GM21526 (cell line): ENCODE results near the gene TBC1D9.
"Not testable (repeated sequence)": the region's sequence is repeated elsewhere in the genome, so short reads cannot be mapped to it uniquely, and the experiment has no call there.

Source experiments
- ATAC-seq: cut with Tn5 transposase; IDR thresholded peaks from one replicate; pipeline ENCODE4 v1.9.1; 2021; ENCODE audit warnings: moderate library complexity; ENCODE audit not compliant: unreplicated experiment, low FRiP score

Gene TBC1D9

DNA sequence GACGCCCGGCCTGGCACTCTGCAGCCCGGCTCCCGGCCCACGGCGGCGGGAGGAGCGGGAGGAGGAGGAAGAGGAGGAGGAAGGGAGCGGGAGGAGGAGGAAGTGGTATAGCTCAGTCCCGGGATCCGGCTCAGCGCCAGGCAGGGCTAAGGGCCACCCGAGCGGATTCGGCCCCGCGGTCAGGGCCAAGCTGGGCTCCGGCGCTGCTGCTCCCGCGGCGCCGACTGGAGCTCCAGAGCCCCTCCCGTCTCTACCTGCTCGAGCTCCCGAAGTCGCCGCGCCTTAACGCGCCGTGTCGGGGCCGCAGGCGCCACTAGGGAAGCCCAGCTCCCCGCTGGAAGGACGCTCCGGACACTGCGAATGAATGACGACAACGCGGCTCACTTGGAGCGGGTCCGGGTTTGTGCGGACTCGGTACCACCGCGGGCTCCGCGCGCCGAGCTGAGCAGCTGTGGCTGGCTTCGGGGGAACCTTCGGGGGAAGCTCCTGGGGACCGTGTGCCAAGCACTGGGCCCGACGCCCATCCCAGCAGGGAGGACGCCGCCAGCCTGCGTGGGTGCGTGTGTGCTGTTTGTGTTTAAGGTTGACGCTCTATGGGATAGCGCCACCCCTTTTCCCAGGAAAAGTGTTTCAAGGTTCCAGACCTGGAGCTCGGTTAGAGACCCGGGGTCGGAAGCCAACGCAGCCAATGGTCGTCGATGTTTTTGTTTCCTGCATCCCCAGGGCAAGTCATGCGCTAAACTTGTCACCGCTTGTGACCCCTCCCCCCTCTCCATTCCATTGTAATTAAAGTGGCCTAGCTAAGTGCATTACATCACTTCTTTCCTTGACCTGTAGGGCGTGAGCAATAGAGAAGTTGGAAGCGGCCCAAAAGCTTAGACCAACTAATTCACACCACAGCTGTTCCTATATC, at the start of gene TBC1D9:
TSS of gene TBC1D9 (minus strand) at position 67 of the 913 bp plus-strand sequence. CDS start 340 bp downstream, outside the sequence.
- peak; percentile 38 for ATAC-seq

GRCh38 chr4:140805293-140805692, 49.1 kb upstream of the TBC1D9 start:
- ATAC-seq: no peak

DNA sequence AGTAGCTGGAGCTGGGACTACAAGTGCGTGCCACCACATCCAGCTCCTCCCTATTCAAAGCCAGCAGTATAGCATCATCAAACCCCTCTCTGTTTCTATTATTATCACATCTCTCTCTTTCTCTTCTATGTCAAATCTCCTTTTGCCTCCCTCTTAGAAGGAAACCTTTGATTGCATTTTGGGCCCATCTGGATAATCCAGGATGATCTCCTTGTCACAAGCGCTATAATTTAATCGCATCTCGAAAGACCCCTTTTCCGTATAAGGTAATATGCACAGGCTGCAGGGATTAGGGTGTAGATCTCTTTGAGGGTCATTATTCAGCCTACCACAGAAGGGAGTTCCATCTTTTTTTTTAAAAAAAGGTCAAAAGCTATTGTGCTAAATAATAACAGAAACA, 46.4 kb upstream of the TBC1D9 start:
- no peak for ATAC-seq

GRCh38 chr4:140800666-140801065, 44.5 kb upstream of the TBC1D9 start:
- no peak for ATAC-seq

- no peak for ATAC-seq
Observed at GRCh38 chr4:140799686-140800225, 43.6 kb upstream of the TBC1D9 start.

DNA sequence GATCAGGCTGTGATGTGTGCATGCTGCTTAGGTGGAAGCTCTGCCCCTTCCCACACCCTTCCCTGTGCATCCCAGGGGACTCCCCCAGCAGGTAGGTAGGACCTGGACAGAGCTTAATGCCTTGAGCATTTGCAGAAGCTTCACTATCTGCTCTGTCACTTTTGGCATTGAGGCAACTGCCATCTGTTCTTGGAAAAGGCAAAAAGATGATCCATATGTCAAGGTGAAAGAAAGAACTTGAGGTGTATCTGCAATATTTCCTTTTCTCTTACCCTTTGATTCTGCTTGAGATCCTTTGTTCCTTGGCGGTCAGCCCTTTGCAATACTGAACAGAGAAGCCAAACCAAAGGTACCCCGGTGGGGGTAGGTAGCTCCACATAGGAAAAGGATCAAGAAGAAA, 37.1 kb upstream of the TBC1D9 start:
- no peak for ATAC-seq

DNA sequence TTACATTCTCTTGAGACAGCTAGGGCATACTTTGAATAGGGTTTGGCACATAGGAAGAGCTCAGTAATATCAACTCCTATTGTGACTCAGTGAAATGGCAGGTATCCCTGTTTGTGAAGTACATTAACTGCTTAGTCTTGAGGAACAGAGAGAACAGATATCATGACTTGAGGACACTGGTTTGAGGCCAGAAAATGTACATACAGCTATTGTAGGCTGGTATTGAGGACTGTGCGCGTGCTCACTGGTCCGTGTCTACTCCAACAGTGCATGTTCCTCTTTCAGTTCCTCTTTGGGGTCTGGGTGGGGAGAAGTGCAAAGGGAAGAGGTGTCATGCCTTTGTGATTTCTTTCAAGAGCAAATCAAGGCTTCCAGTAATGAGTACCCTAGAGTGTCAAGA, 34.6 kb upstream of the TBC1D9 start:
- ATAC-seq: peak; percentile 95

GRCh38 chr4:140790171-140790570, 34.0 kb upstream of the TBC1D9 start:
- ATAC-seq: peak; percentile 15

GRCh38 chr4:140789759-140790158, 33.6 kb upstream of the TBC1D9 start:
- no peak for ATAC-seq

- not testable (repeated sequence) for ATAC-seq
Observed at GRCh38 chr4:140782787-140783186, 26.6 kb upstream of the TBC1D9 start.

- ATAC-seq: no peak
Observed at GRCh38 chr4:140781596-140781995, 25.4 kb upstream of the TBC1D9 start.

DNA sequence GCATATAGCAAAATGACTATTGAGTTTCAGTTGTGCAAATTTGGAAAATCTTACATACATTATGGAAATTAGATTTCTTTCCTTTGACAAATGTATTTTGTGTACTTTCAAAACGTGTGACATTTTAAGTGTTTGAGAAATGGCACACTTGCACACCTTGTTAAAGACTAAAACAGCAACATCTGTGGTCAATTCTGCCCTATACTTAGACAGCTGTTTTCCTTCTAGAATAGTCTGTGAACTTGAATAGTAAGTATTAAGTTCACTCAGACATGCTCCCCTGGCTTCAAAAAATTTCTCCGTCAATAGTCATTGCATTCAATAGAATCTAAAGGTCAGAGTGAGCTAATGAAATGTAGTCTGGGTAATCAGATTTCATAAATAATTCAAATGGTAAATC, 21.7 kb upstream of the TBC1D9 start:
- no peak for ATAC-seq

DNA sequence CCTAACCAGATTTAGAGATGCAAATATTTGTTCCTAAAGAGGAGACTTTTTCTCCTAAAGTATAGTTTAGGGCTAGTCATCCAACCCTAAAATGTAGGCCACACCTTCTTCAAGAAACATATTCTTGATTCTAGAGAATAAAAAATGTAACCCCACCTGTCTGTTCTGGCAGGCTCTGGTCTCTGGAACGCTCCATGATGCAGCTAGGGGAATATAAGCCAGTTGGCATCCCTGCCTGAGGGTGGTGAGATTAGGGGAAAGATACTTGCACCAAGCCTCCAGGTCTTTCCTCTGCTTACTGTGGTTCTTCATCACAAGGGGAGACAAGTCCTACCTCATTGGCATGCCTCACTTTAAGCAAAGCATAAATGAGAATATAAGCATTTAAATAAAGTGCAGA, 21.2 kb upstream of the TBC1D9 start:
- no peak for ATAC-seq

GRCh38 chr4:140776556-140776955, 20.4 kb upstream of the TBC1D9 start:
- no peak for ATAC-seq

- no peak for ATAC-seq
Observed at GRCh38 chr4:140774956-140775355, 18.8 kb upstream of the TBC1D9 start.

DNA sequence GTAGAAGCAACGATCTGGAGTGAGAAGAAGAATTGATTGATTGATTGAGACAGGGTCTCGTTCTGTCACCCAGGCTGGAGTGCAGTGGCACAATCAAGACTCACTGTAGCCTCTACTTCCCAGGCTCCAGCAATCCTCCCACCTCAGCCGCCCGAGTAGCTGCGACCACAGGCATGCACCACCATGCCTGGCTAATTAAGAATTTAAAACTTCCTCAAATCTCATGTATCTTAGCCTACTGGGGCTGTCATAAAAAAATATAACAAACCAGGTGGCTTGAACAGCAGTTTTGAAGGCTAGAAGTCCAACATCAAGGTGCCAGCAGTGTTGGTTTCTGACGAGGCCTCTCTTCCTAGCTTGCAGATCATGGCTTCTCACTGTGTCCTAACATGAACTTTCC, 18.3 kb upstream of the TBC1D9 start:
- ATAC-seq: no peak

- no peak for ATAC-seq
Observed at GRCh38 chr4:140769209-140769608, 13.0 kb upstream of the TBC1D9 start.

DNA sequence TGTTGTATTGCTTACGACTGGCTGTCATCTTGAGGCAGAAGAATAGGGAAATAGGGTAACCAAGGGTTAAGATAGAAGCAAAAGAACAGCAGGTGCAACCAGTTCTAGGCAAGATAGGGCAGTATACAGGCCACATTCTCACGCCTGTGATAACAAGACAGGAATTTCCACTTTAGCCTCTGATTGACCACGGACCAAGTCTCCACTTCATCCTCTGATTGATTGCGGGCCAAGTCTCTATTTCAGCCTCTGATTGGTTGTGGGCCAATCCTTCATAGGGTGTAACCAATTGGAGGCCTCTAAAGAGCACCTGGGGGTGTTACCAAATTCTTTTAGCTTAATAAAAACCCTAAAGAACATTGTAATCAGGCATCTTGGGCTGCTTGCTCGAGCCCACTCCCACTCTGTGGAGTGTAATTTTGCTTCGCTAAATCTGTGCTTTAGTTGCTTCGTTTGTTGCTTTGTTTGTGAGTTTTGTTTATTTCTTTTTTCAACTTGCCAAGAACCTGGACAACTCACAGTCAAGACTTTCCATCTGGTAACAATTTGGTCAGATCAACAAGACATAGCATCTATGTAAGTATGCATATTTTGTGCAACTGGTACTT, 8.7 kb upstream of the TBC1D9 start:
- no peak for ATAC-seq

DNA sequence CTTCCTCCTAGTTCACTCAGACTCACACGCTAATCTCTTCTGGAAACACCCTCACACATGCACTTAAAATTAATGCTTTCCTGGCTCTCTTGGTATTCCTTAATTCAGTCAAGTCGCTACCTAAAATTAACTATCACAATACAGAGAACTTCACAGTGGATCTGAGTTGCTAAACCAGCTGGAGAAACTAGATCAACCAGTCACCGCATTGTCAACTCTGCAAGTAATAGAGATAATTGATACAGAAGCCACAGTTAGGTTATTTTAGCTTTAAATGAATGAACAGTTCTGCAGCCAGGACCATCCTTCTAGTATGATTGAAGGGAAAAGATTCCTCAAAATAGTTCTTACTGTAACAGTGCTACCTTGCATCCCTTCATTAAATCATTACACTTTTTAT, 6.0 kb upstream of the TBC1D9 start:
- no peak for ATAC-seq

GRCh38 chr4:140757232-140757630, 1.0 kb upstream of the TBC1D9 start:
- no peak for ATAC-seq

- ATAC-seq: peak; percentile 57
Observed at GRCh38 chr4:140755774-140756318, 339 bp downstream of the TBC1D9 start.
